GM21367 (cell line): ENCODE measurements around the gene FAM193B.
"Not testable (repeated sequence)": the region's sequence is repeated elsewhere in the genome, so short reads cannot be mapped to it uniquely, and the experiment has no call there.

Experiments used
- ATAC-seq: cut with Tn5 transposase; IDR thresholded peaks from one replicate; pipeline ENCODE4 v1.9.1; 2021; ENCODE audit not compliant: unreplicated experiment

FAM193B gene

DNA sequence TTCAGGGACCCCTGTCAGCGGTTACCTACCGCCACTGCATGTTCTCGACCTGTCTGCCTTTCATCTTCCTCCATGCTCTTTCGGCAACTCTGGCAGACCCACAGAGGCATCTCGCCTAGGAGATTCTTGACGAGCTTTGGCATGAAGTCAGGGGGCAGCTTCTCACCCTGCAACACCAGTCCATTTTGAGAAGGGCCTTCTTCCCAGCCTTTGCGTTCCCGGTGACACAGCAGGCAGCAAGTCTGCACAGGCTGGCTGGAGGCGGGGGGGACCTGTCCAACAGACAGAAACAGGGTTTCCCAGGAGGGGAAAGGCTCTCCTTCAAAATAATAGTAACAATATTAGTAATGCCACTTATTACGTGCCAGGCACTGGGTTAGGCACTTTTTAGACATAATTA, 15.5 kb downstream of the FAM193B start:
- no peak for ATAC-seq

GRCh38 chr5:177537389-177538361, 16.7 kb downstream of the FAM193B start:
- ATAC-seq, result no peak

- ATAC-seq, result no peak
Measured at GRCh38 chr5:177536386-177536785, 18.0 kb downstream of the FAM193B start.

GRCh38 chr5:177535125-177535524, 19.2 kb downstream of the FAM193B start:
- ATAC-seq, result no peak

- ATAC-seq, result not testable (repeated sequence)
Measured at GRCh38 chr5:177534433-177534832, 19.9 kb downstream of the FAM193B start.

DNA sequence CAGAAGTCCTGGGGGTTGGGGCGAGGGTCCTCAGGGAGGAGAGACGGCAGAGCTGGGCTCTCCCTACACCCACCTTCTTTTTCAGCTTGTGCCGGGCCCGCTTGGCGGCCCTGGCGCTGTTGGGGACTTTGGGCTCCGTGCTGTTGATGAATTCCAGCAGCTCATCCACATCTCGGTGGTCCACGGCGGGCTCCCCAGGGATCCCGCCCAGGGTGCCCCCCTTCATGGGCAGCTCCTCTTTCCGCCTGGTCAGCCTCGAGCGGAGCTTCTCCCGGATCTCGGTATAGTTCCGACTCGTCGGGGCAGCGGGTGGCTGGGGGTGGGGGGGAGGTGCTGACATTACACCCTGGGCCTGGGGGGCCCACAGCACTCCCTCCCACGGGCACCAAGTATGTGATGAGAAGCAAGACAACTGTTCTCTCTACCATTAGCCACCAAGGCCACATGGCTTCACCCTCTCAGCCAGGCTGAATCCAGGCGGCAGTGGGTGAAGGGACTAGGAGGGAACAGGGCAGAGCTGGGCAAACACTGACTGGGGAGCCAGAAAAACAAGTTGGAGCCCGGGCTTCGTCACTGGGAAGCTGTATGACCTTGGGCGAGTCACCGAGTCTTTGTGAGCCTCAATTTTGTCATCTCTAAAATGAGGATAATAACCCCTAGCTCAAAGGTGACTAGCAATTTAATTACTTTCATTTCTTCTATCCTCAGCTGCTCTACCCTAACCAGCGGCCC, 23.0 kb downstream of the FAM193B start:
- no peak for ATAC-seq

GRCh38 chr5:177530638-177531037, 23.7 kb downstream of the FAM193B start:
- ATAC-seq, result no peak

GRCh38 chr5:177529247-177530203, 24.8 kb downstream of the FAM193B start:
- ATAC-seq, result no peak

GRCh38 chr5:177528631-177529030, 25.7 kb downstream of the FAM193B start:
- no peak for ATAC-seq

GRCh38 chr5:177527595-177527994, 26.8 kb downstream of the FAM193B start:
- no peak for ATAC-seq

GRCh38 chr5:177526791-177527190, 27.6 kb downstream of the FAM193B start:
- ATAC-seq, result no peak

GRCh38 chr5:177526191-177526590, 28.2 kb downstream of the FAM193B start:
- ATAC-seq, result no peak

DNA sequence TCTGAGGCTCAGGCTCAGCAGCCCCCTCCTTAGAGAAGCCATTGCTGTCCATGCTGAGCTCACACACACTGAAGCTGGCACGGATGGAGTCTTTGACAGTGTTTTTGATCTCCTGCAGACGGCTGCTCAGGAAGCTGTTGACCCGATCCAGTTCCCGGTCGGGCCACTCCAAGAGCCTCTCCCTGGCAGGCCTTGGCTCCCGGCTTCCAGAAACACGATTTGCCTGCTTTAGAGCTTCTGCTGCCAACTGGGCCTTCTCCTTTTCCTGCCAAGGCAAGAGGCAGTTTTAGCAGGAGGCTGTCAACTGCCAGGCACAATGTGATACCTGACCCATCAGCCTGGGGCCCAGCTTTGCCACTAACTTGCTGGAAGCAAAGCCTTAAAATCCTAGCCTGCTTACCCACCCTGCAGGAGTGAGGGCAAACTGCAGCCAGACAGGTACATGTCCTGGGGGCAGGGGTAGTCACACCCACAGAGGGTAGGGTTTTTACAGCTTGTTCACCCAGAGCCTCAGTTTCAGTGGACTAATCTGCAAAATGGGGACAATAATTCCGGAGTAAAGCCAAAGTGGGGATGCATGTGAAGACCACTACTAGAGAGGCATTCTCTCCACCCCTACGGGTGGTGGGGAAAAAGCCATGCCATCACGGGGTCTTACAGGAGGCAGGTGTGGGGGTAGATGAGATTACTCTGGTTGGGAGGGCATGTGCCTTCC, 29.3 kb downstream of the FAM193B start:
- ATAC-seq, result no peak

DNA sequence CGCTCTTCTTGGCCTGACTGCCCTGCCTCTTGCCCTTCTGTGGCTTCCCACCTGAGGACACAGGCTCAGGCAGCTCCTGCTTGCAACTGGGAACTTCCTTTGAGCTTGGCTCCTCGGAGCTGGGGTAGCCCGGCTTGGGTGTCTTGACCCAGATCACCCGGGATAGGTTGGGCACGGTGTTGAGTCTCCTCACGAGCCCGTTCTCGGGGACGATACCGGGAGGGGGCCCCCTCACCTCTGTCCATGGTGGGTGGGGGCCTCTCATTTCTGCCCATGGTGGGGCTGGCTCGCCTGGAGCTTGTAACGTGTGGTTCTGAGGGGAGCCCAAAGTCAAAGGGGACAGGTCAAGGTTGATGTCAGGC, 29.8 kb downstream of the FAM193B start:
- no peak for ATAC-seq

DNA sequence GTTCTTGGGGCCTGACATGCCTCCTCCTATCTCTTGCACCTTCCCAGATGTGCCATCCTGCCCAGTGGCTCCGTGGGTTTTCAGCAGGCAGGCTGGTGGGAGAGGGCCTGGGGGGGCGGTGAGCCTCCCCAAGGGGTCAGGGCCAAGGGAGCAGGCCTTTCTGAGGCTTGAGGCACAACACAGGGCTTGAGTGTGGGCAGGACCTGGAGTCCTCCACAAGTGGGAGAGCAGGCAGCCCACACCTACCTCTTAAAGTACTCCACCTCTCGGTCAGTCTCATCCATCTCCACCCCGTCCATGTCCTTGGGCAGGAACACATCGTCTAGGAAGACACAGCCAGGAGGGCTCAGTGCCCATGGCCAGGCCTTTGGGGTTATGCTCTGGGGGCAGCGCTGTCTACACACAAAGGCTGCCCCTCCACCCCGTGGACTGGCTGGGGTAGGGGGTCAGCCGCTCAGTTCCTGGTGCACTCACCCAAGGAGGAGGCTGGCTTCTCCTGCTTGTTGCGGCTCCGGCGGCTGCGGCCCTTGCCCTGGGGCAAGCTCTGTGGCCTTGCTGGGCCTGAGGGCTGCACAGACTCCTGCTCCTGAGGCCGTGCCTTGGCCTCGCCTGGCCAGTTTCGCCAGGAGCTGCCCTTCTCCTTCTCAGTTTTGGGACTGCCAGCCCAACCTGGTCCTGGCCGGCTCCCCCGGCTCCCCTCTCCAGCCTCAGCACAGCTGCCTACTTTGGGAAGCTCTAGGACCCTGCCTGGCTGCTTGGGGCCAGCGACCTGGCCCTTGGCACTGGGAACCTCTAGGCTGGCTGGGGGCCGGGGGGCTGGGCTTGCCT, 30.4 kb downstream of the FAM193B start:
- ATAC-seq, result no peak

DNA sequence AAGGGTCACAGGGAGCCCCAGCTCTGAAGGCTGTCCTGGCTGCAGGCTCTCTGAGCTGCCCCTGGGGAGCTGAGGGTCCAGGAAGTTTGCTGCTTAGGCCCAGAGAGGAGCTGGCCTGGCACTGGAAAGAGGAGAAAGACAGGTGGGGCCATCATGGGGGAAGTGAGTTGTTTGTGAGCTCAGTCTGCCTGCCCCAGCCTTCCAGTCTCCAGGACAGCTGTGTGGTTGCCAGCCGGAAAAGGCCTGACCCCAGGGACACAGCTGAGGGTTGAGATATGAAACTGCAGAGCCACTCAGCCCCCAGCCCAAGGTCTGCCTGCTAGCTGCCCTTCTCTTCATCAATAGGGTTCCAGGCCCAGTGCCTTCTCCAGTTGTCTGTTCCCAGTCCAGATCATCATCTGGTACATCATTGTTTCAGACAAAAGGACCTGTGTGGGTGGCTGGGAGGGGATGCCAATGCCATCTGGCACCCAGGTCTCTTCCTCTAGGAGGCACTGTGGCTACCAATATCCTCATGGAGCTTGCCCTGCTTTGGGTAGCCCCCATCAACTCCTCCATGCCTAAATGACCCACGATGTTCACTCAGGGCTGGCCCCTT, 33.3 kb downstream of the FAM193B start:
- ATAC-seq, result no peak

- ATAC-seq, result no peak
Measured at GRCh38 chr5:177520271-177520670, 34.1 kb downstream of the FAM193B start.

DNA sequence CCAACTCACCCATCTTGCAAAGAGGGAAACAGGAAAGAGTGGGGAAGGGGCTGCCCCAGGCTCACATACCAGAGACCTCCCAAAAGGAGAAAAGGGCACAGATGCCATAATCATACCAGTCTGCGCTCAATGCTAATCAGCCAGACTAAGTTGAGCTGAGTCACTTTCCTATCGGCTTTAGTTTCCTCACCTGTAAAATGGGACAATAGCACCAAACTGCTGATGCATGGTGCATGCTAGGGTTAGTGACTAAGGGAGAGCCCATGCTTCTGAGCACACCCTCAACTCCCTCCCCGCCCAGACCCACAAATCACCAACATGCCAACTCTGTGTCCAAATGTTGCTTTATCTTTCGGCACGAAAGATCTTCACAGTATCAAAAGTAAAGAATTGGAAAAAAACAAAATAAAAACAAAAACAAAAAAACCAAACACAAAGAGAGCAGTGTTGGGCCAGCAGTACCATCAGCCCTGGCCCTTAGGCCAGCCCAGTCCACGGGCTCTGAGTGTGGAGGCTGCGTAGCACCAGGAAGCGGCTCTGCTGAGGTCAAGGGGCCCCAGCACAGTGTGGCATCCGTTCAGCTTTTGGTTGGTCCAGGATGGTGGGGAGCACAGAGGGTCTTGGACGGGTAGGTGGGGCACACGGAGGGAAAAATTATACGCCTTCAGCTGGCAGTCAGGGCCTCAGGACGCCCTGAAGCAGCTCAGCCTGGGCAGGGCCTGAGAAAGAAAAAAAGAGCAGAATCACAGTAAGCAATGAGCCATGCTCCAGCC, 34.7 kb downstream of the FAM193B start:
- no peak for ATAC-seq
